HepG2 (cell line): ENCODE measurements around the gene OR2T27.
"Not testable (repeated sequence)": the region's sequence is repeated elsewhere in the genome, so short reads cannot be mapped to it uniquely, and the experiment has no call there.

ENCODE experiments used
- CTCF ChIP-seq: sonication (generic); formaldehyde crosslinking; IDR thresholded peaks from 2 replicates; pipeline ENCODE4 v1.5.0; 2020; ENCODE audit warnings: mild to moderate bottlenecking, missing genetic modification reagents, moderate library complexity
- DBP ChIP-seq: sonication (generic); formaldehyde crosslinking; IDR thresholded peaks from 2 replicates; pipeline ENCODE4 v1.4.0; 2020; ENCODE audit warnings: missing genetic modification reagents; ENCODE audit errors: not compliant biosample characterization
- IKZF1 ChIP-seq: fragments of 450-650 bp; IDR thresholded peaks from 2 replicates; pipeline ENCODE4 v1.7.1; 2016

GRCh38 chr1:248636612-248637011 is 18.7 kb downstream of the OR2T27 start:
- not testable (repeated sequence) for TF ChIP-seq CTCF (CRISPR knock-in tag); IKZF1; DBP (CRISPR knock-in tag)
